ENCODE measurements around the gene CCNL1.

Gene CCNL1

DNA sequence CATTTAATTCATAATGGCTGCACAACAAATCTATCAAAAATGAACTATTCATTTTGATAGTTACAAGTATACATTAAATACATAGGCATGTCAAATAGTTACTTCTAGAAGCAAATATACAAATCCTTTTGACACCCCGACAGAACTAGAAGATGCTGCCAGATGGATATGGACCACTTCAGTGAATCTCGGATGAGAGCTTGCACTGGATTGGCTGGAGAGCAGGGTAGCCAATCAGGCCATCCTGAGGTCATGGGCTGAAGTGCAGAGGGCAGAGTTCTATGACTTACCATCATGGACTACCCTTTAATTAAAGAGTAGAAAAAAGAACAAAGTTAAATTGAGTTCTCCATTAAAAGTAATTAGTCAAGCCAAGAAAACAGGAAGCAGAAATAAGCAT, 8.3 kb downstream of the CCNL1 start:
- TF ChIP-seq ZFP30 (CRISPR knock-in tag; IDR thresholded peaks at IDR 0.05) (no peak), ESRRG (CRISPR knock-in tag; IDR thresholded peaks at IDR 0.05) (no peak), ARNTL (CRISPR knock-in tag; IDR thresholded peaks at IDR 0.05; ENCODE audit: borderline replicate concordance, low read depth) (no peak), RARB (CRISPR knock-in tag; IDR thresholded peaks at IDR 0.05) (no peak), ZNF70 (CRISPR knock-in tag; IDR thresholded peaks at IDR 0.05) (no peak), TOX (CRISPR knock-in tag; IDR thresholded peaks at IDR 0.05; ENCODE audit: borderline replicate concordance) (no peak), ISL1 (CRISPR knock-in tag; IDR thresholded peaks at IDR 0.05) (no peak), BACH2 (CRISPR knock-in tag; IDR thresholded peaks at IDR 0.05; ENCODE audit: borderline replicate concordance) (no peak), ZNF565 (CRISPR knock-in tag; conservative IDR thresholded peaks at IDR 0.05; ENCODE audit: low read depth) (no peak), CSDC2 (CRISPR knock-in tag; IDR thresholded peaks at IDR 0.05) (no peak), OSR1 (CRISPR knock-in tag; IDR thresholded peaks at IDR 0.05) (no peak), ZC3H10 (CRISPR knock-in tag; IDR thresholded peaks at IDR 0.05) (no peak), TCF4 (CRISPR knock-in tag; IDR thresholded peaks at IDR 0.05; ENCODE audit: borderline replicate concordance) (no peak)
- TF ChIP-seq, protein P1, sequence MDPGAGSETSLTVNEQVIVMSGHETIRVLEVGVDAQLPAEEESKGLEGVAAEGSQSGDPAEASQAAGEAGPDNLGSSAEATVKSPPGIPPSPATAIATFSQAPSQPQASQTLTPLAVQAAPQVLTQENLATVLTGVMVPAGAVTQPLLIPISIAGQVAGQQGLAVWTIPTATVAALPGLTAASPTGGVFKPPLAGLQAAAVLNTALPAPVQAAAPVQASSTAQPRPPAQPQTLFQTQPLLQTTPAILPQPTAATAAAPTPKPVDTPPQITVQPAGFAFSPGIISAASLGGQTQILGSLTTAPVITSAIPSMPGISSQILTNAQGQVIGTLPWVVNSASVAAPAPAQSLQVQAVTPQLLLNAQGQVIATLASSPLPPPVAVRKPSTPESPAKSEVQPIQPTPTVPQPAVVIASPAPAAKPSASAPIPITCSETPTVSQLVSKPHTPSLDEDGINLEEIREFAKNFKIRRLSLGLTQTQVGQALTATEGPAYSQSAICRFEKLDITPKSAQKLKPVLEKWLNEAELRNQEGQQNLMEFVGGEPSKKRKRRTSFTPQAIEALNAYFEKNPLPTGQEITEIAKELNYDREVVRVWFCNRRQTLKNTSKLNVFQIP (CRISPR knock-in tag; IDR thresholded peaks at IDR 0.05; ENCODE audit: borderline replicate concordance, low read depth) = no peak
- TF ChIP-seq, protein P2, sequence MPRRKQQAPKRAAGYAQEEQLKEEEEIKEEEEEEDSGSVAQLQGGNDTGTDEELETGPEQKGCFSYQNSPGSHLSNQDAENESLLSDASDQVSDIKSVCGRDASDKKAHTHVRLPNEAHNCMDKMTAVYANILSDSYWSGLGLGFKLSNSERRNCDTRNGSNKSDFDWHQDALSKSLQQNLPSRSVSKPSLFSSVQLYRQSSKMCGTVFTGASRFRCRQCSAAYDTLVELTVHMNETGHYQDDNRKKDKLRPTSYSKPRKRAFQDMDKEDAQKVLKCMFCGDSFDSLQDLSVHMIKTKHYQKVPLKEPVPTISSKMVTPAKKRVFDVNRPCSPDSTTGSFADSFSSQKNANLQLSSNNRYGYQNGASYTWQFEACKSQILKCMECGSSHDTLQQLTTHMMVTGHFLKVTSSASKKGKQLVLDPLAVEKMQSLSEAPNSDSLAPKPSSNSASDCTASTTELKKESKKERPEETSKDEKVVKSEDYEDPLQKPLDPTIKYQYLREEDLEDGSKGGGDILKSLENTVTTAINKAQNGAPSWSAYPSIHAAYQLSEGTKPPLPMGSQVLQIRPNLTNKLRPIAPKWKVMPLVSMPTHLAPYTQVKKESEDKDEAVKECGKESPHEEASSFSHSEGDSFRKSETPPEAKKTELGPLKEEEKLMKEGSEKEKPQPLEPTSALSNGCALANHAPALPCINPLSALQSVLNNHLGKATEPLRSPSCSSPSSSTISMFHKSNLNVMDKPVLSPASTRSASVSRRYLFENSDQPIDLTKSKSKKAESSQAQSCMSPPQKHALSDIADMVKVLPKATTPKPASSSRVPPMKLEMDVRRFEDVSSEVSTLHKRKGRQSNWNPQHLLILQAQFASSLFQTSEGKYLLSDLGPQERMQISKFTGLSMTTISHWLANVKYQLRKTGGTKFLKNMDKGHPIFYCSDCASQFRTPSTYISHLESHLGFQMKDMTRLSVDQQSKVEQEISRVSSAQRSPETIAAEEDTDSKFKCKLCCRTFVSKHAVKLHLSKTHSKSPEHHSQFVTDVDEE (CRISPR knock-in tag; IDR thresholded peaks at IDR 0.05) = no peak
- TF ChIP-seq, protein P3, sequence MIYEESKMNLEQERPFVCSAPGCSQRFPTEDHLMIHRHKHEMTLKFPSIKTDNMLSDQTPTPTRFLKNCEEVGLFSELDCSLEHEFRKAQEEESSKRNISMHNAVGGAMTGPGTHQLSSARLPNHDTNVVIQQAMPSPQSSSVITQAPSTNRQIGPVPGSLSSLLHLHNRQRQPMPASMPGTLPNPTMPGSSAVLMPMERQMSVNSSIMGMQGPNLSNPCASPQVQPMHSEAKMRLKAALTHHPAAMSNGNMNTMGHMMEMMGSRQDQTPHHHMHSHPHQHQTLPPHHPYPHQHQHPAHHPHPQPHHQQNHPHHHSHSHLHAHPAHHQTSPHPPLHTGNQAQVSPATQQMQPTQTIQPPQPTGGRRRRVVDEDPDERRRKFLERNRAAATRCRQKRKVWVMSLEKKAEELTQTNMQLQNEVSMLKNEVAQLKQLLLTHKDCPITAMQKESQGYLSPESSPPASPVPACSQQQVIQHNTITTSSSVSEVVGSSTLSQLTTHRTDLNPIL (CRISPR knock-in tag; IDR thresholded peaks at IDR 0.05; ENCODE audit: low read depth) = no peak
- TF ChIP-seq, protein P4, sequence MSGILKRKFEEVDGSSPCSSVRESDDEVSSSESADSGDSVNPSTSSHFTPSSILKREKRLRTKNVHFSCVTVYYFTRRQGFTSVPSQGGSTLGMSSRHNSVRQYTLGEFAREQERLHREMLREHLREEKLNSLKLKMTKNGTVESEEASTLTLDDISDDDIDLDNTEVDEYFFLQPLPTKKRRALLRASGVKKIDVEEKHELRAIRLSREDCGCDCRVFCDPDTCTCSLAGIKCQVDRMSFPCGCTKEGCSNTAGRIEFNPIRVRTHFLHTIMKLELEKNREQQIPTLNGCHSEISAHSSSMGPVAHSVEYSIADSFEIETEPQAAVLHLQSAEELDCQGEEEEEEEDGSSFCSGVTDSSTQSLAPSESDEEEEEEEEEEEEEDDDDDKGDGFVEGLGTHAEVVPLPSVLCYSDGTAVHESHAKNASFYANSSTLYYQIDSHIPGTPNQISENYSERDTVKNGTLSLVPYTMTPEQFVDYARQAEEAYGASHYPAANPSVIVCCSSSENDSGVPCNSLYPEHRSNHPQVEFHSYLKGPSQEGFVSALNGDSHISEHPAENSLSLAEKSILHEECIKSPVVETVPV (CRISPR knock-in tag; IDR thresholded peaks at IDR 0.05) = no peak

DNA sequence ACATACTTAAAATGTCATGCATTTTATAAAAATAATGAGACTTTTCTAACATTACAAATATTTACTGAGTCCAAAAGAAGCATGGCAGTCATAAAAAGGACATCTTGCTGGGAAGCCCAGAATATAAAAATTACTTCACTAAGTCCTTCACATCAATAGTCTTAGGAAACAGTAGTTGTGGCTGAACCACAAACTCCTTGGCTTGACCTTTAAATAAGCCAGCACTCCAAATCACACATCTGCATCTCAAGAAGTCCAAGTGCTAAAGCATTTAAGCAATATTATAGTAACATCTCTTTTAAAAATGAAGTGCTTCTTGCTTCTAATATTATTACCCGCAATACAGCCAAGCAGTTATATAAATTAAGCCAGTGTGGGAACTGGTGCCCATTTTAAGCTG, 8.8 kb downstream of the CCNL1 start:
- ATAC-seq = no peak
- TF ChIP-seq ZFP3 (CRISPR knock-in tag; IDR thresholded peaks at IDR 0.05) (no peak), ESRRG (CRISPR knock-in tag; IDR thresholded peaks at IDR 0.05) (no peak), TCF4 (CRISPR knock-in tag; IDR thresholded peaks at IDR 0.05; ENCODE audit: borderline replicate concordance) (no peak), PPARA (CRISPR knock-in tag; IDR thresholded peaks at IDR 0.05; ENCODE audit: borderline replicate concordance) (no peak), ARNTL (CRISPR knock-in tag; IDR thresholded peaks at IDR 0.05; ENCODE audit: borderline replicate concordance, low read depth) (no peak), GLIS3 (CRISPR knock-in tag; IDR thresholded peaks at IDR 0.05) (no peak), TOX (CRISPR knock-in tag; IDR thresholded peaks at IDR 0.05; ENCODE audit: borderline replicate concordance) (no peak), BACH2 (CRISPR knock-in tag; IDR thresholded peaks at IDR 0.05; ENCODE audit: borderline replicate concordance) (no peak), ZC3H10 (CRISPR knock-in tag; IDR thresholded peaks at IDR 0.05) (no peak), ZNF565 (CRISPR knock-in tag; conservative IDR thresholded peaks at IDR 0.05; ENCODE audit: low read depth) (no peak), OSR1 (CRISPR knock-in tag; IDR thresholded peaks at IDR 0.05) (no peak)
- TF ChIP-seq, protein P2 (CRISPR knock-in tag; IDR thresholded peaks at IDR 0.05) = no peak
- TF ChIP-seq, protein P3 (CRISPR knock-in tag; IDR thresholded peaks at IDR 0.05; ENCODE audit: low read depth) = no peak

More for the DNA sequence above, 8.3 kb downstream of the CCNL1 start:
- ATAC-seq = no peak
